SK-N-DZ (cell line): ENCODE results near the gene TOMM20L.
A peak's percentile ranks its signal among the peaks of the same experiment; 100 is the strongest.

ENCODE experiments used
- DNase-seq: peaks from one replicate; pipeline ENCODE4 v3.0.0-alpha.2; 2015; ENCODE audit warnings: low spot score
- small RNA-seq, 2 experiments: library from RNA; depleted of rRNA; stranded (forward); fragments of <200 nt; gene quantifications; one replicate each; pipeline ENCODE3, GENCODE V24; 2014

TOMM20L gene

DNA sequence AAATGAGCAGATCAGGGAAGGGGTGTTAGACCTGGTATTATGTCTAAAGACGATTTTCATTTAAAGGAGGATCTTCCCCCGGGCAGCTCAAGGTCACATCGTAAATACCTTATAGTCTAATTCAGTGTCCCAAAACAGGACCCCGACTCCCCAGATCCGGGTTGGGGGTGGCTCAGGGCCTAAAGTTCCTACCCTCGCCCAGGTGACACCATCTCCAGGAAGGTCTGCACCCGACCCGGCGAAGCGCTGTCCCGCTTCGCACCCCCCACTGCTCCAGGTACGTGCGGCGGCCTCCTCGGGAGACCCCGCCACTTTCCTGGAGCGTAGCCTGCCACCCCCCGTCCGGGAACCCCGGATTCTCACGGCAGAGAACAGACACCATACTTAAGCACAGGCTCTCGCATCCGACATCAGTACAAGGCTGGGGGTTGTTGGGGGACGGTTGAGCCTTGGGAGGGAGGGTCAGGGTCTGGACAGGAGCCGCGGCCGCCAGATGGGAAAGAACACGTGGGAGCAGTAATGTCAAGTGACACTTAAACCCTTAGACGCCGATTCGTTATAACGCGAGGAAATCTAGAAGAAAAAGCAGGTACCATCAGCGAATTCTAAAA is 31.0 kb downstream of the TOMM20L start:
- peak; percentile 88 for DNase-seq

DNA sequence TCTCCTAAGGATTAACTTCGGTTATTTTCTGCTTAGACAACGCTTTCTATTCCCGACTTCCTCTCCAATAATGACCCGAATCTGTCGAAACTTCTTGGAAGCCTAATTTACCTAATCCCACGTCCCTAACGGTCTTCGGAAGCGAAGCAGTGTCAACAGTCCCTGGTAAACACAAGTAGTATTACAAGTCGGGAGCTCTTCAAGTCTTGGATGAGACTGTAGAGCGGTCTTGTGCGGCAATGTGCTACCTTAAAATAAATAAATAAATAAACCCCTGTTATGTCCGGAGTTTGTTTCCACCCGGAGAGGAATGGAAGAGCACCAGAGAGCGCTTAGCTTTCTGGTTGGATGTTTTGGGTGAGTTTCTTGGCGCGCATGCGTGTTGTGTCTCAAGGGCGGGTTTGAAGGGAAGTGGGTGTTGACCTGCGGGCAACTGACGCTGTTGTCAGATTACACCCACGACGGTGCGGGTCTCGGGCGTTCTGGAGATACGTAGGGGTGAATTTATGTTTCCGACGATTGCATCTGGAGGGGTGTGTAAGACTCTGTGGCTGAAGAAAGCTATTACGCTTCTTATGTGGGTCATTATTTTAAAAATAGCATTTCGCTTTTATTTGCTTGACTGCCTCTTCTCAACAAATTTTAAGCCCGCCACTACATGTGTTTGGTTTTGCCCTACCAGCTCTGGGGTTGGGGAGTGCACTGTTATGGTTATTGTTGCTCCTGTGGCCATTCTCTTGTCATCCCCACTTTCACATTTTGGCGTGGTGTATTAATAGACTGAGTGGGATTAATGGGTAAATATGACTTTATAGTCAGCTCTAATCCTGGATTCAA is 31.8 kb downstream of the TOMM20L start, which contains the start of the genes KIAA0586 and TIMM9:
KIAA0586 (plus strand) TSS at position 439 of the 837 bp plus-strand sequence. CDS start 546 bp downstream, outside the sequence.
TIMM9 (minus strand) TSS at position 251 of the 837 bp plus-strand sequence. CDS start 15,586 bp downstream, outside the sequence.
- peak; percentile 99 for DNase-seq

DNA sequence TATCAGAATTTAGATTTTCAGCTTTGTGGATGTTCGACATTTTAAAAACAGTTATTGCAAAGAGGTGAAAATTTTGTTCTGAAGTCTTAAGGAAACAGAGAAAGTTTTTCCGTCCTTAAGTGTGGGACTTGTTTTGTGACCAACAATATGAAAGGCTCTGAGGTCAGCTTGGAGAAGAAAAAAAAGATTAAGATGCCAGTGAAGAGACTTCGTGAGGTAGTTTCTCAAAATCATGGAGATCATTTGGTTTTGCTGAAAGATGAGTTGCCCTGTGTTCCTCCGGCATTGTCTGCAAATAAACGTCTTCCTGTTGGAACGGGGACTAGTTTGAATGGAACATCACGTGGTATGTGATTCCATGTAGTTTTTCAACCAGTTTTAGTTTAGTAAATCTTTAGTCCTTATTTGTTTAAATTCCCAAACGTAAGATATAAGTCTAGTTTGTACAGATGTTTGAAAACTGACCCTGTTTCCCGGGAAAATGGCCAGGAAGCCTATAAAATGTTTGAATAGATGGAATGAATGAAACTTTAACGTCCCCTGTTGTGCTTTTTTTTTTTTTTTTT is 32.5 kb downstream of the TOMM20L start:
- peak; percentile 47 for DNase-seq

DNA sequence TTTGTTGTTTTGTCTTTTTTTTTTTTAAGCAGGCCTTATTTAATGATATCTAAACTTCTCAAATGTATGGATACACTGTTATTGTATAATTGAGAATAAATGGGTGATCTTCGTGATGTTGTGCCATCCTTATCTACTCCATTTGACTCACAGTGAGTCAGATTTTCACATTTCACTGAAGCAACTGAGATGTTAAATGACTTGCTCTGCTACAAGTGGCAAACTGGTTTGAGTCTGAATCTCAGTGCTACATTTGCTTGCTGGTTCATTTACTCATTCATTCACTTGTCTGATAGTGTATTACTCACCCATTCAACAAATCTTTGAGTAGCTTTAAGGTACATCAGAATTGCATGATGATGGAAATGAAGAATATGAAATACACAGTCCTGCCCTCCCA is 34.4 kb downstream of the TOMM20L start:
- no peak for DNase-seq

DNA sequence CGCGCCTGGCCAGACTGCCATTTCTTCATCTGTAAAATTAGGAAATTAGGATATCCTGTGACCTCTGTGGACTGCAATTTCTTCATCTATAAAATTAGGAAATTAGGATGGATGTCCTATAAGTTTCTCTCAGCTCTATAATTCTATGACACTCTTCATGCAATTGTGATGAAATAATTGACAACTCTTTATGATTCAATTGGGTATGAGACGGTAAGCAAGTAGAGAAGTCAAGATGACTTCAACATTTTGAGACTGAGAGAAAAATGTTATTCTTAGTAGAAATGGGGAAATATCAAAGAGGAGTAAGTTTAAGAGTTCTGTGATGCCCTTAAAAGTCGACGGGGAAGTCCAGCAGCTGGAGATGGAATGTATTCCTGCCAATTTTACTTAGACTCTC is 43.7 kb downstream of the TOMM20L start:
- DNase-seq = no peak

DNA sequence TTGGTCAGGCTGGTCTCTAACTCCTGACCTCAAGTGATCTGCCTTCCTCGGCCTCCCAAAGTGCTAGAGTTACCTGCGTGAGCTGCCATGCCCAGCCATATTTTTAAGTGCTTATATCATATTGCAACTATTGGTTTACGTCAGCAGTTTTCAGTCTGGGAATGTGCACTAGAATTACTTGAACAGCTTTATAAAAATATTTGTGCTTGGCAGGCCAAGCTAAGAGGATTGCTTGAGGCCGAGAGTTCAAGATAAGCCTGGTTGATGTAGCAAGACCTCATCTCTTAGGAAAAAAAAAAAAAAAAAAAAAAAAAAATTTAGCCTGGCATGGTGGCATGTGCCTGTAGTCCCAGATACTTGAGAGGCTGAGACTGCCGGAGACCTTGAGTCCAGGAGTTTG is 48.9 kb downstream of the TOMM20L start:
- no peak for DNase-seq

DNA sequence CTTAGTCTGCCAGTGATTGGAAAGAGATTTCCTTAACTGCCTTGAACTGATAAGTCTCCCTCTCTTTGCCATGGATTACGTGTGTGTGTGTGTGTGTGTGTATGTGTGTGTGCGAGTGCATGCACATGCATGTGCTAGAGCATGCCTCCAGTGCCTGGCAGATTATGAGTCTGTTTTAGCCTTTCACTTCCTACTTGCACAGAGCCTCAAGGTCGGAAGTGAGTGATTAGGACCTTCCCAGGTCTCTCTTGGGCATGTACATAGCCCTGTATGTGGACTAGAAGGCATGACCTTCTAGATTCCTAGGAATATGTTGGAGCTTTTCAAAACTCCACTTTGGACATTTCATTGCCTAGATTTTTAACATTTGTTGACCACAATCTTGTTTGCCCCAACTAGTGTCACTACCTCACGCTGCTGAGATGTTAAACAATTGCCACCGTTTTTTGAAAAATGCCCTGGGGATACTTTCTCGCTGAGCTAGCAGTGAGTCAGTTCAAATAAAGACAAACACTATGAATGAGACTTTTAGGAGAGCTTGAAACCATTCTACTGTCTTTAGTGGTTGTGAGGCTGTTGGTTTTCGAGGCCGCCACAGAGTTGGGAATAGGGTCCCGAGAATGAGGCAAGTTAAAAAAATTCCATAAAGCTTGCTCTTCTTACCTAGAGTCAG is 60.0 kb downstream of the TOMM20L start:
- no peak for DNase-seq

Small RNA genes within 50 kb of the gene (small RNA-seq; reads per million reads assigned to genes)
- gene RF00019 = 0 reads per million in 2 experiments
